Fibroblast of skin of right biceps (primary cell): ENCODE measurements around the gene PDXK.
"Not testable (repeated sequence)": the region's sequence is repeated elsewhere in the genome, so short reads cannot be mapped to it uniquely, and the experiment has no call there.

Experiments used
- DNase-seq: peaks from one replicate; pipeline ENCODE4 v3.0.0-alpha.2; 2013

The PDXK gene

DNA sequence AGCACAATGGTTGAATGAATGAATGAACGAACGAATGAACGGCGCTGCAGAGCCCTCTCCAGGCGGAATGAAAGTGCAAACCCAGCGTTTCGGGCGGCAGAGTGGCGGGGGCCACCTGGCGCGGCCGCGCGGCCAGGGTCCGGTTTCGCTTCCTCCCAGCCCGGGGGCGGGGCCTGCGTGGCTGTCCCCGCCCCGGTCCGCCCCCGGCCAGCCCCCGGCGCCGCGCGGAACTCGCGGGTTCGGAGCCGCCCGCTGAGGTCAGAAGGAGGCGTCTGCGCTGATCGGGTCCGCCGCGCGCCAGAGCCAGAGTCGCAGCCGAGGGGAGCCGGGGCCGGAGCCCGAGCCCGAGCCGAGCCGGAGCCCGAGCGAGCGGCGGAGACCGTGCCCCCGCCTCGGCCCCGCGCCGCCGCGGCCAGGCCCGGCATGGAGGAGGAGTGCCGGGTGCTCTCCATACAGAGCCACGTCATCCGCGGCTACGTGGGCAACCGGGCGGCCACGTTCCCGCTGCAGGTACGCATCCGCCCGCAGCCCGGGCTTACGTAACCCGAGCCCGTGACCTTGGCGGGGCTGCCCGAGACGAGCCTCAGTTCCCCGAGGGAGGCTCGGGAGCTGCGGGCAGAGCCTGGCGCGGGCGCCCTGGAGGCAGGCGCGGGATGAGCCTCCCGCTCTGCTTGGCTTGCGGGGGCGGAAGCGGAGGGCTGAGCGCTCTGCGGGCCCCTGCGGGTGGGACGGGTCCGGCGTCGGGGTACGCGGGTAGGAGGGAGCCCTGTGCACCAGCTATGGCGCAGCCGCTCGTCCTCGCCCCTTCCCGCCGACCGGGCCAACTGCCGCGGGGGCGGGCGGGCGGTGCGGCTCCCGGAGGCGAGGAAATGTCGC is at the start of gene PDXK:
Gene PDXK, plus strand, starts transcription at position 258 of the 876 bp plus-strand sequence. Its CDS starts 166 bp downstream, at position 424.
- peak; percentile 84 for DNase-seq

DNA sequence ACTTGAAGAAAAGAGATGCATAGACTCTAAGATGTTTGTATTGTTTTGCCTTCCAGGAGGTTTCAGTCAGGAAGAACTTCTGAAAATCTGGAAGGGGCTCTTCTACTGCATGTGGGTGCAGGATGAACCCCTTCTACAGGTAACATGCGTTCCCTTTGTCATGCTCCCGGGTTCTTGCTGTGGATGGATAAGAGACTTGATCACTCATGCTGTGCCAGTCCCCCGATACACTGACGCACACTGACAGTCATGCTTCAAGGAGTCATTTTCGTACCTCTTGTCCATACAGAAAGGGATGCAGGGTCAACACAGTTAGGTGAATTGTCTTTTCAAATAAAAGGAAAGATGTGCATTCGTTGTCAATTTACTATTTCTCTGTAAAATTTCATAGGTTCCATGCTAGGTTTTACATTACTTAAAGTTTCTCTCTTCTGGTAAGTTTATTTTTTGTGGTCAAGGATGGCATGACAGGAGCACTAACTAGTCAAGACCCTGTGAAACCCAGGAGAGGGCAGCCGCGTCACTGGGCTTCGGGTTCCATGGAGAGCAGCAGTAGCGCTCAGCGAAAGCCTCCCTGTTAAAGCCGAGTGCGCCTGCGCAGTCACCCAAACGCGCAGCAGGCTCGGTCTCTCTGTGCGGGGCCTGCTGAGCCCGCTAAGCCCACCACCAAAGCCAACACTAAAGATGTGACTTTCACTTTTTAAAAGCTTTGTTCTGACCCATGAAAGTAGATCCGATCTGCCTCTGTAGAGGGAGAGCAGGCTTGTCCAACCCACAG is 48.9 kb upstream of the PDXK start:
- no peak for DNase-seq

- DNase-seq, result no peak
These were observed 43.1 kb upstream of the PDXK start for GRCh38 chr21:43675871-43676270.

DNA sequence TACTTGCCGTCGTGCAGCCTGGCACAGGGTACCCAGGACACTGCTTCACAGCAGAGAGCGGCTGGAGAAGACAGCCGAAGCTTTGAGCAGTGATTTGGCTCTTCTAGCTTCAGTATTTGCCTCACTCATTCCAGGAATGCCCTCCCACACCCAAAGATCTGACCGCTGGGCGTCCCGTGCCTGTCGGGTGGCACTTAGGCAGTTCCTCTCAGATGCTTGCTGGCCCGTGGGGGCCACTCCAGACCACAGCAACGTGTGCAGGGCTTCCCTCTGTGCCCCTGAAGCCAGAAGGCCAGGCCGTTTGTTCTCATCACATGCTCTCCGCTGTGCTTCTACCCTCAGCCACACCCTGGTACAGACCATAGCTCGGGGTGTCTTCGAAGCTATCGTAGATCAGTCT is 42.5 kb upstream of the PDXK start:
- DNase-seq, result no peak

- DNase-seq, result no peak
These were observed 39.0 kb upstream of the PDXK start for GRCh38 chr21:43679951-43680350.

GRCh38 chr21:43680421-43680820 is 38.5 kb upstream of the PDXK start:
- not testable (repeated sequence) for DNase-seq

- no peak for DNase-seq
These were observed 37.3 kb upstream of the PDXK start for GRCh38 chr21:43681650-43682049.

- no peak for DNase-seq
These were observed 34.5 kb upstream of the PDXK start for GRCh38 chr21:43684424-43684823.

GRCh38 chr21:43686811-43687565 is 31.9 kb upstream of the PDXK start:
- no peak for DNase-seq

- no peak for DNase-seq
These were observed 31.1 kb upstream of the PDXK start for GRCh38 chr21:43687566-43688399.

GRCh38 chr21:43688906-43689305 is 30.0 kb upstream of the PDXK start:
- no peak for DNase-seq

- DNase-seq, result no peak
These were observed 29.2 kb upstream of the PDXK start for GRCh38 chr21:43689556-43690337.

GRCh38 chr21:43690346-43690745 is 28.6 kb upstream of the PDXK start:
- DNase-seq, result no peak

GRCh38 chr21:43691086-43691795 is 27.7 kb upstream of the PDXK start:
- DNase-seq, result no peak

DNA sequence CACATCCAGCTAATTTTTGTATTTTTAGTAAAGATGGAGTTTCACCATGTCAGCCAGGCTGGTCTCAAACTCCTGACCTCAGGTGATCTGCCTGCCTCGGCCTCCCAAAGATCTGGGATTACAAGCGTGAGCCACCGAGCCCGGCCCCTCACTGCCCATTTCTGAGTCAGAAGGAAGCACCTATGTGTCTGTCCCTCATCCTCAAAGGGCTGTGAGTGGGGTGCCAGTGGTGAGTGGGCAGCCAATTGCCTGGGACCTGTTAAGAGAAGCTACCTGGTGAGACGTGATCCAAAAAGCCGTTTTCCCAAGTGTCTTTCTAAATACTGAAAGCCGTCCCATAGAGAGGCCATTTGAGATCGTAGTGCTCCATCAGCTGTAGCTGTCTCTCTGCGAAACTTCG is 27.1 kb upstream of the PDXK start:
- no peak for DNase-seq

- DNase-seq, result no peak
These were observed 26.0 kb upstream of the PDXK start for GRCh38 chr21:43692949-43693348.

- DNase-seq, result no peak
These were observed 24.9 kb upstream of the PDXK start for GRCh38 chr21:43693981-43694380.

DNA sequence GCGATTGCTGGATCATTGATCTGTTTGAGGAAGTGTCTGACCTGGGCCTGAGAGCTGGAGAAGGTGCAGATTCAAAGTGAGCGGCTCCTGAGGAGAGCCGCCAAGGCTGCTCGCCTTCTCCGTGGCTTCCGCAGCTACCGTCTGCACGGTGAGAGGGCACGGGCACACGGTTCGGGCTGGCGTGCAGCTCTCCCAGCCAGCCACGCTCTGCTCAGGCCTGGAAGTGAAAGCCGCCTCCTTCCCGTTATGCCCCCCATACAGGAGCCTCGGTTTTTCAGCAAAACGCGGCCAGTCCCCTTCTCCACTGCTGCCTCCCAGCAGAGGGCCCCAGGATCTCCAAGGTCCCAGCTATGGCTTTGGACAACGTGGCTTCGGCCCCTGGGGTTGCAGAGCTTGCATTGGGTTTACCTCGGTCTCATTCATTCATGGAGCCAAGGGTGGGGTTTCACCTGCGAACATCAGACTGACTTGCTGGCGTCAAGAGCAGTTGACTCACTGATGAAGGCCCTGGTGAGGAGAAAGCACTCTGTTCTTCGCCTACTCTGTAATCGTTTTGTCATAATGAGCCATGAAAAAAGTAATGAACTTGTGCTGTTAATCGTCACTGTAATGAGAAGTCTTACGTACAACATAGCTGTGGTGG is 24.4 kb upstream of the PDXK start:
- no peak for DNase-seq

- DNase-seq, result no peak
These were observed 22.7 kb upstream of the PDXK start for GRCh38 chr21:43696214-43696613.
